Neural cell (in vitro differentiated cells): ENCODE results near the gene FHL2.

Experiments
- EP300 ChIP-seq: fragments of 450-650 bp; conservative IDR thresholded peaks from 2 replicates; pipeline ENCODE4 v1.6.1; 2014; ENCODE audit warnings: antibody characterized with exemption, mild to moderate bottlenecking, moderate library complexity; ENCODE audit not compliant: poor library complexity, severe bottlenecking
- TF ChIP-seq, protein P1 (sequence below): fragments of 450-650 bp; IDR thresholded peaks from 2 replicates; pipeline ENCODE4 v1.5.1; 2014; ENCODE audit warnings: antibody characterized with exemption, mild to moderate bottlenecking, moderate library complexity; ENCODE audit not compliant: poor library complexity, severe bottlenecking
- TF ChIP-seq, protein P2 (sequence below): IDR thresholded peaks from 2 replicates; pipeline ENCODE4 v1.6.1; 2012; ENCODE audit warnings: borderline replicate concordance

DNA sequence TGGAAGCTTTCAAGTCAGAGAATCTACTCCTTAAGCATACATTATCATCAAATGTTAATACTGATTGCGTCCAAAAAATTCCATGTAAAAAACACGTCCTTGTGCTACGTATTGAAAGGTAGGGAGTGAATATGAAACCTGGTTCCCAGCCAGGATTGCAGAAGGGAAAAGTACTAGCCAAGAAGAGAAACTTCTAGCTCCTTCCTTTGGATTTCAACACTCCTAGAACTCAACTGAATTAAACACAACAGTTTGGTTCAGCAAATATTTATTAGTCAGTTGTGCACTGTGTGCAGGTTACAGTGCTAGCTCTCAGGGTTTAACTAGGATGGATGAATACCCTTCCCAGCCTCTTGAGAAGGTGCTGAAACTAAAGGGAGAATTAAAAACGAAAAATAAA lies 33.9 kb upstream of the FHL2 start:
- TF ChIP-seq, protein P1, sequence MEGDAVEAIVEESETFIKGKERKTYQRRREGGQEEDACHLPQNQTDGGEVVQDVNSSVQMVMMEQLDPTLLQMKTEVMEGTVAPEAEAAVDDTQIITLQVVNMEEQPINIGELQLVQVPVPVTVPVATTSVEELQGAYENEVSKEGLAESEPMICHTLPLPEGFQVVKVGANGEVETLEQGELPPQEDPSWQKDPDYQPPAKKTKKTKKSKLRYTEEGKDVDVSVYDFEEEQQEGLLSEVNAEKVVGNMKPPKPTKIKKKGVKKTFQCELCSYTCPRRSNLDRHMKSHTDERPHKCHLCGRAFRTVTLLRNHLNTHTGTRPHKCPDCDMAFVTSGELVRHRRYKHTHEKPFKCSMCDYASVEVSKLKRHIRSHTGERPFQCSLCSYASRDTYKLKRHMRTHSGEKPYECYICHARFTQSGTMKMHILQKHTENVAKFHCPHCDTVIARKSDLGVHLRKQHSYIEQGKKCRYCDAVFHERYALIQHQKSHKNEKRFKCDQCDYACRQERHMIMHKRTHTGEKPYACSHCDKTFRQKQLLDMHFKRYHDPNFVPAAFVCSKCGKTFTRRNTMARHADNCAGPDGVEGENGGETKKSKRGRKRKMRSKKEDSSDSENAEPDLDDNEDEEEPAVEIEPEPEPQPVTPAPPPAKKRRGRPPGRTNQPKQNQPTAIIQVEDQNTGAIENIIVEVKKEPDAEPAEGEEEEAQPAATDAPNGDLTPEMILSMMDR = no peak
- TF ChIP-seq, protein P2, sequence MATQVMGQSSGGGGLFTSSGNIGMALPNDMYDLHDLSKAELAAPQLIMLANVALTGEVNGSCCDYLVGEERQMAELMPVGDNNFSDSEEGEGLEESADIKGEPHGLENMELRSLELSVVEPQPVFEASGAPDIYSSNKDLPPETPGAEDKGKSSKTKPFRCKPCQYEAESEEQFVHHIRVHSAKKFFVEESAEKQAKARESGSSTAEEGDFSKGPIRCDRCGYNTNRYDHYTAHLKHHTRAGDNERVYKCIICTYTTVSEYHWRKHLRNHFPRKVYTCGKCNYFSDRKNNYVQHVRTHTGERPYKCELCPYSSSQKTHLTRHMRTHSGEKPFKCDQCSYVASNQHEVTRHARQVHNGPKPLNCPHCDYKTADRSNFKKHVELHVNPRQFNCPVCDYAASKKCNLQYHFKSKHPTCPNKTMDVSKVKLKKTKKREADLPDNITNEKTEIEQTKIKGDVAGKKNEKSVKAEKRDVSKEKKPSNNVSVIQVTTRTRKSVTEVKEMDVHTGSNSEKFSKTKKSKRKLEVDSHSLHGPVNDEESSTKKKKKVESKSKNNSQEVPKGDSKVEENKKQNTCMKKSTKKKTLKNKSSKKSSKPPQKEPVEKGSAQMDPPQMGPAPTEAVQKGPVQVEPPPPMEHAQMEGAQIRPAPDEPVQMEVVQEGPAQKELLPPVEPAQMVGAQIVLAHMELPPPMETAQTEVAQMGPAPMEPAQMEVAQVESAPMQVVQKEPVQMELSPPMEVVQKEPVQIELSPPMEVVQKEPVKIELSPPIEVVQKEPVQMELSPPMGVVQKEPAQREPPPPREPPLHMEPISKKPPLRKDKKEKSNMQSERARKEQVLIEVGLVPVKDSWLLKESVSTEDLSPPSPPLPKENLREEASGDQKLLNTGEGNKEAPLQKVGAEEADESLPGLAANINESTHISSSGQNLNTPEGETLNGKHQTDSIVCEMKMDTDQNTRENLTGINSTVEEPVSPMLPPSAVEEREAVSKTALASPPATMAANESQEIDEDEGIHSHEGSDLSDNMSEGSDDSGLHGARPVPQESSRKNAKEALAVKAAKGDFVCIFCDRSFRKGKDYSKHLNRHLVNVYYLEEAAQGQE = no peak
- TF ChIP-seq EP300 = no peak
